Measurements from ENCODE around the gene ZNF502.

ZNF502 gene

GRCh38 chr3:44762170-44762677 is 49.8 kb downstream of the ZNF502 start:
- TF ChIP-seq MYC (IDR thresholded peaks at IDR 0.05; ENCODE audit: low read depth, low read length) (no peak), CTCF (IDR thresholded peaks at IDR 0.05; ENCODE audit: low read depth, low read length) (no peak), POLR2A (IDR thresholded peaks at IDR 0.05; ENCODE audit: extremely low read depth, insufficient read length) (no peak), MAX (IDR thresholded peaks at IDR 0.05; ENCODE audit: low read depth, low read length) (no peak)
- peak; percentile 39 for DNase-seq (ENCODE audit: low read depth)
- peak overlapping the region; percentile 91 for H3K4me3 ChIP-seq (ENCODE audit: low read depth, low read length)

GRCh38 chr3:44762690-44763089 is 50.2 kb downstream of the ZNF502 start:
- no peak for DNase-seq (ENCODE audit: low read depth)
- H3K4me3 ChIP-seq (ENCODE audit: low read depth, low read length): peak overlapping the region; percentile 91
- TF ChIP-seq MYC (IDR thresholded peaks at IDR 0.05; ENCODE audit: low read depth, low read length) (no peak), CTCF (IDR thresholded peaks at IDR 0.05; ENCODE audit: low read depth, low read length) (no peak), POLR2A (IDR thresholded peaks at IDR 0.05; ENCODE audit: extremely low read depth, insufficient read length) (no peak), MAX (IDR thresholded peaks at IDR 0.05; ENCODE audit: low read depth, low read length) (no peak)

- no peak overlapping the region for H3K4me3 ChIP-seq (ENCODE audit: low read depth, low read length)
- no peak for TF ChIP-seq POLR2A (IDR thresholded peaks at IDR 0.05; ENCODE audit: extremely low read depth, insufficient read length)
- no peak for TF ChIP-seq CTCF (IDR thresholded peaks at IDR 0.05; ENCODE audit: low read depth, low read length)
- TF ChIP-seq MYC (IDR thresholded peaks at IDR 0.05; ENCODE audit: low read depth, low read length): no peak
- TF ChIP-seq MAX (IDR thresholded peaks at IDR 0.05; ENCODE audit: low read depth, low read length): no peak
- DNase-seq (ENCODE audit: low read depth): no peak
Measured at GRCh38 chr3:44764248-44764647, 51.8 kb downstream of the ZNF502 start.

GRCh38 chr3:44771424-44772098 is 59.1 kb downstream of the ZNF502 start:
- DNase-seq (ENCODE audit: low read depth): no peak
- TF ChIP-seq MAX (IDR thresholded peaks at IDR 0.05; ENCODE audit: low read depth, low read length): no peak
- no peak for TF ChIP-seq MYC (IDR thresholded peaks at IDR 0.05; ENCODE audit: low read depth, low read length)
- TF ChIP-seq POLR2A (IDR thresholded peaks at IDR 0.05; ENCODE audit: extremely low read depth, insufficient read length): no peak
- no peak for TF ChIP-seq CTCF (IDR thresholded peaks at IDR 0.05; ENCODE audit: low read depth, low read length)
- no peak overlapping the region for H3K4me3 ChIP-seq (ENCODE audit: low read depth, low read length)

- peak; percentile 9 for DNase-seq (ENCODE audit: low read depth)
- H3K4me3 ChIP-seq (ENCODE audit: low read depth, low read length): no peak overlapping the region
- TF ChIP-seq POLR2A (IDR thresholded peaks at IDR 0.05; ENCODE audit: extremely low read depth, insufficient read length) (no peak), MAX (IDR thresholded peaks at IDR 0.05; ENCODE audit: low read depth, low read length) (no peak), MYC (IDR thresholded peaks at IDR 0.05; ENCODE audit: low read depth, low read length) (no peak), CTCF (IDR thresholded peaks at IDR 0.05; ENCODE audit: low read depth, low read length) (no peak)
Measured at GRCh38 chr3:44772099-44772442, 59.6 kb downstream of the ZNF502 start.
